ENCODE measurements around the gene CFHR4. TPM values are rescaled to one million over a fixed set of nuclear protein-coding genes. Genes with fewer than 3 reads are reported as not detected.

The CFHR4 gene
- total and polyA plus RNA-seq, 2 of the 4 experiments (the other 2 are of a cell fraction) = not detected

GRCh38 chr1:196896355-196896754 lies 8.5 kb downstream of the CFHR4 start:
- intact Hi-C loops (cut with micrococcal nuclease) = no loop called here
- Histone ChIP-seq H3K18ac (ENCODE audit: low read depth, low read length) (no peak overlapping the region), H2AFZ (replicated peaks; ENCODE audit: low read length, poor library complexity) (no peak overlapping the region), H3K56ac (ENCODE audit: extremely low read depth, insufficient read depth, low read length) (no peak overlapping the region), H3K9me1 (ENCODE audit: insufficient read depth, low read length) (no peaks in the 10 kb centered on the region), H3K4ac (ENCODE audit: low read depth, low read length) (no peak overlapping the region), H4K20me1 (ENCODE audit: insufficient read depth, low read length) (no peaks in the 10 kb centered on the region), H3K9me3 (ENCODE audit: control insufficient read depth, insufficient read depth, low read length) (no peaks in the 10 kb centered on the region), H3K4me2 (ENCODE audit: low read depth, low read length) (no peak overlapping the region), H2BK20ac (ENCODE audit: low read depth, low read length) (no peak overlapping the region), H3K4me1 (ENCODE audit: control insufficient read depth, insufficient read depth, low read length) (no peaks in the 10 kb centered on the region), H3K79me1 (ENCODE audit: low read depth in 1 of 2, low read length in 2 of 2) (no peaks in the 10 kb centered on the region), H4K8ac (ENCODE audit: low read depth in 2 of 2, low read length in 2 of 2) (no peak overlapping the region), H4K91ac (ENCODE audit: insufficient read depth, low read depth, low read length) (no peak overlapping the region), H4K5ac (ENCODE audit: low read depth, low read length) (no peak overlapping the region), H3K4me3 (ENCODE audit: insufficient read depth, low read depth, low read length) (no peak overlapping the region), H2AK9ac (replicated peaks; ENCODE audit: low read depth, low read length, poor library complexity) (no peak overlapping the region), H3K14ac (replicated peaks; ENCODE audit: low read depth, low read length) (no peak overlapping the region), H3K27me3 (ENCODE audit: control insufficient read depth, insufficient read depth, low read length) (peaks cover 6% of the 10 kb centered on the region; the same call in 1 of the 2 replicates), H3K36me3 (ENCODE audit: control insufficient read depth, insufficient read depth, low read length) (no peaks in the 10 kb centered on the region), H2BK5ac (ENCODE audit: low read depth, low read length, poor library complexity, severe bottlenecking) (no peak overlapping the region), H3K23ac (ENCODE audit: low read depth, low read length) (no peak overlapping the region), H3K27ac (ENCODE audit: insufficient read depth, low read length) (no peak overlapping the region), H2AK5ac (ENCODE audit: low read depth, low read length) (no peak overlapping the region), H3K9ac (ENCODE audit: low read depth, low read length) (no peak overlapping the region), H2BK120ac (ENCODE audit: low read depth, low read length) (no peak overlapping the region), H2BK15ac (ENCODE audit: low read depth, low read length) (no peak overlapping the region)
- DNase-seq (no peak), ATAC-seq (ENCODE audit: low read depth) (no peak)
- ChIA-PET POLR2A (ENCODE audit: unreplicated experiment) (no interaction called here), CTCF (no interaction called here)
- TF ChIP-seq FOS (IDR thresholded peaks at IDR 0.05; ENCODE audit: low read depth, low read length) = no peak
- no peak for TF ChIP-seq SMC3 (IDR thresholded peaks at IDR 0.05; ENCODE audit: low read depth, low read length)
- no peak for TF ChIP-seq RAD21 (IDR thresholded peaks at IDR 0.05; ENCODE audit: low read length)
- TF ChIP-seq RCOR1 (IDR thresholded peaks at IDR 0.05; ENCODE audit: insufficient replicate concordance, low read length) = no peak
- TF ChIP-seq POLR2A (IDR thresholded peaks at IDR 0.05; ENCODE audit: low read depth, low read length) = no peak
- TF ChIP-seq USF2 (IDR thresholded peaks at IDR 0.05; ENCODE audit: low read depth, low read length) = no peak
- TF ChIP-seq NFE2L2 (IDR thresholded peaks at IDR 0.05; ENCODE audit: low read depth, low read length) = no peak
- TF ChIP-seq MAZ (IDR thresholded peaks at IDR 0.05; ENCODE audit: borderline replicate concordance, low read depth, low read length) = no peak
- TF ChIP-seq BHLHE40 (IDR thresholded peaks at IDR 0.05; ENCODE audit: low read depth, low read length) = no peak
- TF ChIP-seq CEBPB (IDR thresholded peaks at IDR 0.05; ENCODE audit: low read depth, low read length) = no peak
- TF ChIP-seq CTCF (conservative IDR thresholded peaks at IDR 0.05; ENCODE audit: low read depth, low read length) = no peak
- in situ Hi-C loops (cut with MboI; ENCODE audit: low sequenced_read_pairs) = no loop called here
- no TSS peak for BruUV-seq (replicated peaks)
- dilution Hi-C loops (cut with HindIII; ENCODE audit: low sequenced_read_pairs, unreplicated experiment) = no loop called here
- WGBS, 2 experiments (ENCODE audit: extremely low coverage in 2 of 2, insufficient read length in 1 of 2) = 67% methylated on average over 1 of the region's 8 CpGs; no CpG with 5 or more reads in 1 of the 2 experiments
